PC-3 (cell line): ENCODE data around the gene SNRNP35. TPM values are rescaled to one million over a fixed set of nuclear protein-coding genes. Genes with fewer than 3 reads are reported as not detected.

Experiments used
- ATAC-seq: fragments of 200-7000 bp; cut with Tn5 transposase; 2 replicates; pipeline ENCODE4 v1.9.1; 2020; ENCODE audit warnings: mild to moderate bottlenecking, moderate library complexity
- BruUV-seq: library from RNA; stranded (reverse); fragments of 400-500 nt; replicated peaks from 2 replicates; lab custom pipeline; 2021; lab: Mats Ljungman, UMichigan
- CTCF ChIA-PET: fragments of 300-600 bp; sonication (Branson Sonifier 250); formaldehyde crosslinking; loops from one replicate; lab custom pipeline; 2022; ENCODE audit warnings: antibody characterized with exemption; lab: Charles Lee
- POLR2A ChIA-PET: fragments of 300-600 bp; sonication (Branson Sonifier 250); formaldehyde crosslinking; loops from one replicate; lab custom pipeline; 2022; ENCODE audit warnings: antibody characterized with exemption; ENCODE audit not compliant: unreplicated experiment; lab: Charles Lee
- DNase-seq: peaks from one replicate; pipeline ENCODE4 v3.0.0-alpha.2; 2015
- H2AFZ ChIP-seq: fragments of 300-600 bp; sonication (generic); 2 replicates; pipeline ENCODE4 v1.6.0; 2016; ENCODE audit warnings: antibody characterized with exemption, low read length
- H3F3A ChIP-seq: fragments of 300-600 bp; sonication (generic); one replicate; pipeline ENCODE4 v1.6.0; 2017; ENCODE audit warnings: antibody characterized with exemption, low read length, control low read depth, mild to moderate bottlenecking; ENCODE audit not compliant: unreplicated experiment
- H3K27ac ChIP-seq: fragments of 300-600 bp; sonication (generic); 2 replicates; pipeline ENCODE4 v1.5.1; 2016; ENCODE audit warnings: mild to moderate bottlenecking, low read length
- H3K27me3 ChIP-seq: fragments of 300-600 bp; sonication (generic); 2 replicates; pipeline ENCODE4 v1.6.1; 2016; ENCODE audit warnings: low read length, mixed read lengths
- H3K36me3 ChIP-seq: fragments of 300-600 bp; sonication (generic); 2 replicates; pipeline ENCODE4 v1.6.1; 2016; ENCODE audit warnings: low read depth, mixed run types, low read length, mixed read lengths
- H3K4me1 ChIP-seq: fragments of 300-600 bp; sonication (generic); 2 replicates; pipeline ENCODE4 v1.5.1; 2016; ENCODE audit warnings: low read length; ENCODE audit not compliant: insufficient read depth
- H3K4me2 ChIP-seq: fragments of 300-600 bp; sonication (generic); 2 replicates; pipeline ENCODE4 v1.6.0; 2016; ENCODE audit warnings: low read length
- H3K4me3 ChIP-seq: fragments of 300-600 bp; sonication (generic); 2 replicates; pipeline ENCODE4 v1.5.1; 2016; ENCODE audit warnings: mild to moderate bottlenecking, low read length, mixed read lengths
- H3K79me2 ChIP-seq: fragments of 300-600 bp; sonication (generic); 2 replicates; pipeline ENCODE4 v1.6.1; 2017; ENCODE audit warnings: low read length, mixed read lengths
- H3K9ac ChIP-seq: fragments of 300-600 bp; sonication (generic); 2 replicates; pipeline ENCODE4 v1.6.0; 2016; ENCODE audit warnings: mild to moderate bottlenecking, low read length
- H3K9me2 ChIP-seq: fragments of 300-600 bp; sonication (generic); replicated peaks from 2 replicates; pipeline ENCODE4 v1.6.1; 2016; ENCODE audit warnings: mixed run types, low read length, mixed read lengths
- H3K9me3 ChIP-seq: fragments of 300-600 bp; sonication (generic); 2 replicates; pipeline ENCODE4 v1.6.1; 2016; ENCODE audit warnings: low read length, mixed read lengths
- H4K20me1 ChIP-seq: fragments of 300-600 bp; sonication (generic); 2 replicates; pipeline ENCODE4 v1.6.1; 2016; ENCODE audit warnings: low read length, mixed read lengths
- EZH2 ChIP-seq: fragments of 300-600 bp; sonication (generic); IDR thresholded peaks from one replicate; pipeline ENCODE4 v1.6.1; 2017; ENCODE audit warnings: antibody characterized with exemption, mild to moderate bottlenecking, low read length; ENCODE audit not compliant: unreplicated experiment
- EZH2phosphoT487 ChIP-seq: fragments of 300-600 bp; sonication (generic); IDR thresholded peaks from 2 replicates; pipeline ENCODE4 v1.6.1; 2018; ENCODE audit warnings: mild to moderate bottlenecking, antibody characterized with exemption, low read length, borderline replicate concordance
- intact Hi-C: fragments of 100-400 bp; cut with micrococcal nuclease; formaldehyde crosslinking; loops from 2 replicates; pipeline ENCODE4 v1.9.0; 2023
- total RNA-seq: library from RNA; depleted of rRNA; stranded (reverse); fragments of >200 nt; gene quantifications from 2 replicates; pipeline ENCODE4 v1.2.3, GENCODE V29; 2014
- TF ChIP-seq, protein P1 (sequence below): fragments of 300-600 bp; sonication (generic); conservative IDR thresholded peaks from 2 replicates; pipeline ENCODE4 v1.5.1; 2017; ENCODE audit warnings: antibody characterized with exemption, low read depth, mild to moderate bottlenecking, low read length

SNRNP35 gene
- total RNA-seq, 1 experiment from 2014 or later = 15.9 TPM

DNA sequence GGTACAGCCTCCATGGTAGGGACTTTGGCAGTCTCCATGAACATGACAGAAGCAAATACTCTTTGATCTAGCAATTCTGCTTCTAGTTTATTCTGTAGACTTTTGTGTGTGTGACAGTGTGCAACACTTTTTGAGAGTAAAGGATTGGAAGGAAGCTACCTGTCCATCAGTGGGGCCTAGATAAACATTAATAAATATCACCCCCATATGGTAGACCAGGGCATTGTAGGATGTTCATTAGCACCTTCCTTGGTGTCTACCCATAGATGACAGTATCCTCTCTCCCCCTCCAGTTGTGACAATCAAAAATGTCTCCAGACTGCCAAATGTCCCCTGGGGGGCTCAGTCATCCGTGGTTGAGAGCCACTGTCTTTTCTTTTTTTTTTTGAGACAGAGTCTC, 10.8 kb downstream of the SNRNP35 start:
- no peak overlapping the region for H3K4me3 ChIP-seq
- H3F3A ChIP-seq = no peaks in the 10 kb centered on the region
- no peak overlapping the region for H3K9ac ChIP-seq
- no peak overlapping the region for H2AFZ ChIP-seq
- BruUV-seq = no TSS peak
- H3K79me2 ChIP-seq = peaks cover 14% of the 10 kb centered on the region
- TF ChIP-seq, protein P1, sequence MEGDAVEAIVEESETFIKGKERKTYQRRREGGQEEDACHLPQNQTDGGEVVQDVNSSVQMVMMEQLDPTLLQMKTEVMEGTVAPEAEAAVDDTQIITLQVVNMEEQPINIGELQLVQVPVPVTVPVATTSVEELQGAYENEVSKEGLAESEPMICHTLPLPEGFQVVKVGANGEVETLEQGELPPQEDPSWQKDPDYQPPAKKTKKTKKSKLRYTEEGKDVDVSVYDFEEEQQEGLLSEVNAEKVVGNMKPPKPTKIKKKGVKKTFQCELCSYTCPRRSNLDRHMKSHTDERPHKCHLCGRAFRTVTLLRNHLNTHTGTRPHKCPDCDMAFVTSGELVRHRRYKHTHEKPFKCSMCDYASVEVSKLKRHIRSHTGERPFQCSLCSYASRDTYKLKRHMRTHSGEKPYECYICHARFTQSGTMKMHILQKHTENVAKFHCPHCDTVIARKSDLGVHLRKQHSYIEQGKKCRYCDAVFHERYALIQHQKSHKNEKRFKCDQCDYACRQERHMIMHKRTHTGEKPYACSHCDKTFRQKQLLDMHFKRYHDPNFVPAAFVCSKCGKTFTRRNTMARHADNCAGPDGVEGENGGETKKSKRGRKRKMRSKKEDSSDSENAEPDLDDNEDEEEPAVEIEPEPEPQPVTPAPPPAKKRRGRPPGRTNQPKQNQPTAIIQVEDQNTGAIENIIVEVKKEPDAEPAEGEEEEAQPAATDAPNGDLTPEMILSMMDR = peak; percentile 31; the same call in 1 of the 2 replicates
- TF ChIP-seq EZH2phosphoT487 = no peak
- no peak for TF ChIP-seq EZH2
- no peaks in the 10 kb centered on the region for H3K9me3 ChIP-seq
- no peaks in the 10 kb centered on the region for H3K4me1 ChIP-seq
- no peak for DNase-seq
- H3K36me3 ChIP-seq = peaks cover 6% of the 10 kb centered on the region; the same call in 1 of the 2 replicates
- no peaks in the 10 kb centered on the region for H4K20me1 ChIP-seq
- CTCF ChIA-PET = no interaction called here
- intact Hi-C loops = no loop called here
- no peaks in the 10 kb centered on the region for H3K9me2 ChIP-seq
- H3K27me3 ChIP-seq = no peaks in the 10 kb centered on the region
- peak; percentile 71 for ATAC-seq
- H3K4me2 ChIP-seq = no peak overlapping the region
- H3K27ac ChIP-seq = no peak overlapping the region
- POLR2A ChIA-PET = interaction anchor here (0.6 kb wide), 1 partner anchor 40 kb away, joined by 7 read pairs; no protein-coding TSS in a partner anchor

DNA sequence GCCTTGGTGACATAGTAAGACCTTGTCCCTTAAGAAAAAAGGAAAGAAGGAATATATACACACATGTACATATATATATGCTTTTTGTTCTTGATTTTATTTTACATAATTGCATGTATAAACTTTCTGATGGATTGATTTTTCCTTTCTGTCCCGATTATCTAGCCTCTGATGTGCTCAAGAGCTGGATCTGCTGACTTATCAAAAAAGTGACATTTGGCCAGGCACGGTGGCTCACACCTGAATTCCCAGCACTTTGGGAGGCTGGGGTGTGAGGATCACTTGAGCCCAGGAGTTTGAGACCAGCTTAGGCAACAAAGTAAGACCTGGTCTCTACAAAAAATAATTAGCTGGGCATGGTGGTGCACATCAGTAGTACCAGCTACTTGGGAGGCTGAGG, 12.0 kb downstream of the SNRNP35 start:
- ATAC-seq = no peak
- no TSS peak for BruUV-seq
- TF ChIP-seq EZH2phosphoT487 (no peak), EZH2 (no peak)
- TF ChIP-seq, protein P1 = no peak
- H3K4me1 ChIP-seq = no peaks in the 10 kb centered on the region
- H3K9me3 ChIP-seq = no peaks in the 10 kb centered on the region
- DNase-seq = no peak
- H3K4me3 ChIP-seq = no peak overlapping the region
- intact Hi-C loops = no loop called here
- POLR2A ChIA-PET = no interaction called here
- CTCF ChIA-PET = no interaction called here
- H3K27me3 ChIP-seq = no peaks in the 10 kb centered on the region
- no peaks in the 10 kb centered on the region for H3F3A ChIP-seq
- peaks cover 6% of the 10 kb centered on the region; the same call in 1 of the 2 replicates for H3K36me3 ChIP-seq
- no peak overlapping the region for H3K4me2 ChIP-seq
- H3K9ac ChIP-seq = no peak overlapping the region
- no peaks in the 10 kb centered on the region for H3K9me2 ChIP-seq
- no peaks in the 10 kb centered on the region for H4K20me1 ChIP-seq
- H3K79me2 ChIP-seq = peaks cover 9% of the 10 kb centered on the region
- no peak overlapping the region for H3K27ac ChIP-seq
- H2AFZ ChIP-seq = no peak overlapping the region

DNA sequence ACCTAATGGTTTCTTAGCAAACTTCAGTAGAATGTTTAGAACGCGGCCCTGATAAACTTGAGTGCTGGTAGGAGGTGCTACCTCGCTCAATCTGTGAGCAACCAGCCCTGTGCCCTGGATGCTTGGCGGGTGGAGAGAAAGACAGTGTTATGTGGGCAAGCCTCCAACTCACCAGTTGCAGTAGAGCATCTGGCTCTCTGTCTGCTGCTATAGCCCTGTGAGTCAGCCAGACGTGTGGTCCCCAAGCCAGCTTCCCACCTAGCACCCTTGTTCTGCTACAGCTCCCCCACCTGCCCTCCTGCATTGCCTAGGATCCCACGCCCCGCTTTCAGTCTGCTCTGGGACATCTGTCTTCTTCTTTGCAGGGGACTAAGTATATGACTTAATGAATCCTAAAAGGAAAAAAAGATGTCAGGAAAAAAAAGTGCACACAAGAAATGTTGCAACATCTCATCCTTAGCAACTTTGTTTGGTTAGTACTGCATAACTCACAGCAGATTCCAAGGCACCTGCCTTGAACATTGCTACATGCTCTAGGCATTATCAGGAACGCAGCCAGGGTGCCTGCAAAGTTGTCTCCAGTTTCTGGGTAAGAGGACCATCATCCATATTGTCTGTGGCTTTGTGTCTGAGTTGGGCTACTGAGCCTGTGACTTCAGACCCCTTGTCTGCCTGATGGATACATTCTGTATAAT, 13.6 kb downstream of the SNRNP35 start:
- ChIA-PET POLR2A (no interaction called here), CTCF (no interaction called here)
- DNase-seq = no peak
- no peaks in the 10 kb centered on the region; the same call in 1 of the 2 replicates for H3K36me3 ChIP-seq
- no peaks in the 10 kb centered on the region for H4K20me1 ChIP-seq
- no peaks in the 10 kb centered on the region for H3K79me2 ChIP-seq
- no peak overlapping the region for H3K4me3 ChIP-seq
- H3F3A ChIP-seq = no peaks in the 10 kb centered on the region
- H3K9me3 ChIP-seq = no peaks in the 10 kb centered on the region
- H2AFZ ChIP-seq = no peak overlapping the region
- H3K9me2 ChIP-seq = no peaks in the 10 kb centered on the region
- no peak for ATAC-seq
- BruUV-seq = no TSS peak
- intact Hi-C loops = no loop called here
- TF ChIP-seq EZH2phosphoT487 = no peak
- TF ChIP-seq, protein P1 = no peak
- no peak for TF ChIP-seq EZH2
- no peak overlapping the region for H3K9ac ChIP-seq
- H3K4me2 ChIP-seq = no peak overlapping the region
- H3K4me1 ChIP-seq = no peaks in the 10 kb centered on the region
- no peaks in the 10 kb centered on the region for H3K27me3 ChIP-seq
- no peak overlapping the region for H3K27ac ChIP-seq
